Measurements from ENCODE around the gene ING1. TPM values are rescaled to one million over a fixed set of nuclear protein-coding genes. Genes with fewer than 3 reads are reported as not detected.

Gene ING1
- total RNA-seq, 2 donors from 2014 or later = 11.6 to 26.3 TPM

GRCh38 chr13:110705826-110706569 lies 7.5 kb upstream of the ING1 start, which contains the start of gene CARS2:
TSS of gene CARS2 (minus strand) at chr13:110706116. CDS start at chr13:110706093, 23 bp downstream.
- peaks cover 10 to 33% of the 10 kb centered on the region in 2 donors for H3K4me1 ChIP-seq (ENCODE audit: control insufficient read depth in 1 of 2, low read depth in 2 of 2)
- DNase-seq (ENCODE audit: low spot score) = peak; percentile 90
- peaks cover 3% of the 10 kb centered on the region for H3K36me3 ChIP-seq
- peak within 1 kb of the TSS; percentile 70 to 72 for H3K27ac ChIP-seq
- H3K4me3 ChIP-seq = peak within 1 kb of the TSS; percentile 89
- no peak for TF ChIP-seq CTCF (IDR thresholded peaks at IDR 0.05)
- no peaks in the 10 kb centered on the region for H3K9me3 ChIP-seq
- peak; percentile 97 for ATAC-seq (ENCODE audit: insufficient number of reproducible peaks, low FRiP score, low read depth)
- H3K27me3 ChIP-seq (replicated peaks; ENCODE audit: insufficient read depth) = no peaks in the 10 kb centered on the region

GRCh38 chr13:110706570-110707372 lies 6.7 kb upstream of the ING1 start:
- H3K27me3 ChIP-seq (replicated peaks; ENCODE audit: insufficient read depth) = no peaks in the 10 kb centered on the region
- TF ChIP-seq CTCF (IDR thresholded peaks at IDR 0.05) = no peak
- no peak for ATAC-seq (ENCODE audit: insufficient number of reproducible peaks, low FRiP score, low read depth)
- peaks cover 16 to 40% of the 10 kb centered on the region in 2 donors for H3K4me1 ChIP-seq (ENCODE audit: control insufficient read depth in 1 of 2, low read depth in 2 of 2)
- peak overlapping the region; percentile 89 for H3K4me3 ChIP-seq
- DNase-seq (ENCODE audit: low spot score) = no peak
- no peaks in the 10 kb centered on the region for H3K36me3 ChIP-seq
- H3K9me3 ChIP-seq = no peaks in the 10 kb centered on the region
- H3K27ac ChIP-seq = peak overlapping the region; percentile 55 to 70

GRCh38 chr13:110712081-110712848 lies 1.2 kb upstream of the ING1 start:
- peak overlapping the region; percentile 99 for H3K27ac ChIP-seq
- H3K9me3 ChIP-seq = no peaks in the 10 kb centered on the region
- H3K4me1 ChIP-seq (ENCODE audit: control insufficient read depth in 1 of 2, low read depth in 2 of 2) = peaks cover 14 to 20% of the 10 kb centered on the region in 2 donors
- H3K36me3 ChIP-seq = no peaks in the 10 kb centered on the region
- H3K4me3 ChIP-seq = peak overlapping the region; percentile 98
- no peaks in the 10 kb centered on the region for H3K27me3 ChIP-seq (replicated peaks; ENCODE audit: insufficient read depth)
- peak; percentile 21 for ATAC-seq (ENCODE audit: insufficient number of reproducible peaks, low FRiP score, low read depth)
- no peak for TF ChIP-seq CTCF (IDR thresholded peaks at IDR 0.05)
- DNase-seq (ENCODE audit: low spot score) = no peak

- Histone ChIP-seq H3K27me3 (replicated peaks; ENCODE audit: insufficient read depth) (no peaks in the 10 kb centered on the region), H3K27ac (peak overlapping the region; percentile 99), H3K4me3 (peak overlapping the region; percentile 98), H3K36me3 (no peaks in the 10 kb centered on the region), H3K9me3 (no peaks in the 10 kb centered on the region), H3K4me1 (ENCODE audit: control insufficient read depth in 1 of 2, low read depth in 2 of 2) (peaks cover 22 to 26% of the 10 kb centered on the region in 2 donors)
- TF ChIP-seq CTCF (IDR thresholded peaks at IDR 0.05) = no peak
- peak; percentile 99 for DNase-seq (ENCODE audit: low spot score)
- ATAC-seq (ENCODE audit: insufficient number of reproducible peaks, low FRiP score, low read depth) = peak; percentile 70
Measured at GRCh38 chr13:110712849-110713641, 455 bp upstream of the ING1 start.

Data from thoracic aorta (tissue), 2 donors.